K562 (cell line): ENCODE results near the gene KCNQ4. TPM values are rescaled to one million over a fixed set of nuclear protein-coding genes. Genes with fewer than 3 reads are reported as not detected.

Experiments
- ATAC-seq: fragments of 200-7000 bp; cut with Tn5 transposase; 3 replicates; pipeline ENCODE4 v1.9.1; 2020; ENCODE audit warnings: moderate library complexity
- BruUV-seq: library from RNA; stranded (reverse); fragments of 400-500 nt; replicated peaks from 2 replicates; lab custom pipeline; 2021; lab: Mats Ljungman, UMichigan
- CTCF ChIA-PET: fragments of 300-600 bp; formaldehyde crosslinking; extraction: SDS; loops from one replicate; lab custom pipeline; 2021; ENCODE audit warnings: low intra/inter-chr PET ratio; lab: Yijun Ruan, JAX
- POLR2A ChIA-PET: fragments of 300-600, 350-650 bp; sonication (Branson Sonifier 250); formaldehyde crosslinking; extraction: SDS; loops from one replicate; lab custom pipeline; 2021; ENCODE audit warnings: antibody characterized with exemption, inconsistent platforms; lab: Yijun Ruan, JAX
- DNase-seq, 4 experiments: peaks; one replicate each; pipeline versions ENCODE4 v3.0.0 to v3.0.0-alpha.2; 2011 to 2018; ENCODE audit warnings: low spot score in 3 of 4, mixed read lengths in 3 of 4; ENCODE audit errors: extremely low read depth in 1 of 4
- FAIRE-seq: peaks from 2 replicates; lab custom pipeline; 2011; peaks lifted over from hg19 to GRCh38; lab: Jason Lieb, UNC
- H2AFZ ChIP-seq: 2 replicates; pipeline ENCODE4 v1.6.0; 2011; ENCODE audit warnings: low read depth, low read length, control low read depth, inconsistent platforms
- H3K27ac ChIP-seq: fragments of 200-600 bp; 3 replicates; pipeline ENCODE4 v1.8.0; 2011; ENCODE audit warnings: low read depth, mild to moderate bottlenecking, control low read depth, inconsistent platforms, low read length, moderate library complexity, mixed read lengths; ENCODE audit errors: extremely low read depth
- H3K27me3 ChIP-seq, 2 experiments: fragments of 300-600 bp in 1 of 2; 2 replicates in 1 of 2; 3 replicates in 1 of 2; pipeline versions ENCODE4 v1.6.0 to v1.8.0; 2011; ENCODE audit warnings: inconsistent platforms in 2 of 2, low read length in 2 of 2, mild to moderate bottlenecking in 1 of 2, mixed read lengths in 1 of 2, moderate library complexity in 1 of 2; ENCODE audit not compliant: control insufficient read depth in 2 of 2, insufficient read depth in 2 of 2
- H3K36me3 ChIP-seq: fragments of 300-600 bp; 3 replicates; pipeline ENCODE4 v1.8.0; 2011; ENCODE audit warnings: mild to moderate bottlenecking, low read length, inconsistent platforms; ENCODE audit not compliant: control insufficient read depth, insufficient read depth
- H3K4me1 ChIP-seq, 2 experiments: fragments of 200-600 bp in 1 of 2; replicated peaks in 1 of 2; 2 replicates in 1 of 2; 3 replicates in 1 of 2; pipeline versions ENCODE4 v1.5.1 to v1.8.0; 2011; ENCODE audit warnings: inconsistent platforms in 2 of 2, low read length in 2 of 2, mild to moderate bottlenecking in 1 of 2, mixed read lengths in 1 of 2, moderate library complexity in 1 of 2; ENCODE audit not compliant: control insufficient read depth in 2 of 2, insufficient read depth in 2 of 2
- H3K4me2 ChIP-seq: 2 replicates; pipeline ENCODE4 v1.6.1; 2011; ENCODE audit warnings: low read length, control low read depth, inconsistent platforms, mixed read lengths; ENCODE audit not compliant: insufficient read depth
- H3K4me3 ChIP-seq: fragments of 200-600 bp; sonication (generic), shearing (Covaris generic); 2 replicates; pipeline ENCODE4 v1.5.1; 2016; ENCODE audit warnings: control low read depth, inconsistent platforms
- H3K79me2 ChIP-seq: fragments of 200-600 bp; 3 replicates; pipeline ENCODE4 v1.8.0; 2011; ENCODE audit warnings: low read length, inconsistent platforms; ENCODE audit not compliant: control insufficient read depth, insufficient read depth
- H3K9ac ChIP-seq, 2 experiments: 2 replicates each; pipeline versions ENCODE4 v1.6.0 to v1.6.1; 2011; ENCODE audit warnings: low read depth in 2 of 2, low read length in 2 of 2, control low read depth in 1 of 2, inconsistent platforms in 1 of 2, mild to moderate bottlenecking in 1 of 2, mixed read lengths in 1 of 2; ENCODE audit not compliant: insufficient read depth in 1 of 2
- H3K9me1 ChIP-seq: one replicate; pipeline ENCODE4 v1.6.0; 2011; ENCODE audit warnings: inconsistent platforms, mild to moderate bottlenecking, low read length, moderate library complexity; ENCODE audit not compliant: control insufficient read depth, insufficient read depth
- H3K9me3 ChIP-seq: replicated peaks from 2 replicates; pipeline ENCODE4 v1.5.1; 2011; ENCODE audit warnings: low read depth, low read length, inconsistent platforms; ENCODE audit not compliant: control insufficient read depth, insufficient read depth
- H4K20me1 ChIP-seq: replicated peaks from 2 replicates; pipeline ENCODE4 v1.6.1; 2011; ENCODE audit warnings: low read length, inconsistent platforms, mixed read lengths; ENCODE audit not compliant: control insufficient read depth, insufficient read depth
- JUN ChIP-seq, 2 experiments: sonication (generic) in 1 of 2; formaldehyde crosslinking in 1 of 2; IDR thresholded peaks; 2 replicates each; pipeline versions ENCODE4 v1.6.1 to v1.8.0; 2012 to 2022; ENCODE audit warnings: borderline replicate concordance in 2 of 2, mild to moderate bottlenecking in 2 of 2, improper control_type of control experiment in 1 of 2, low read depth in 1 of 2, low read length in 1 of 2, missing genetic modification reagents in 1 of 2
- JUND ChIP-seq, 2 experiments: IDR thresholded peaks; 2 replicates in 1 of 2; 3 replicates in 1 of 2; pipeline ENCODE4 v1.6.1; 2011; ENCODE audit warnings: borderline replicate concordance in 2 of 2, low read depth in 2 of 2, low read length in 2 of 2, improper control_type of control experiment in 1 of 2, missing biosample characterization in 1 of 2, missing genetic modification characterization in 1 of 2, missing genetic modification reagents in 1 of 2
- RB1 ChIP-seq: fragments of 450-650 bp; IDR thresholded peaks from 2 replicates; pipeline ENCODE4 v1.6.1; 2017; ENCODE audit warnings: low read depth, mild to moderate bottlenecking
- TFAM ChIP-seq: fragments of 250-450 bp; sonication (Bioruptor Pico); conservative IDR thresholded peaks from 2 replicates; pipeline ENCODE4 v1.5.0; 2021; ENCODE audit warnings: mild to moderate bottlenecking, moderate library complexity
- ZFP36 ChIP-seq: fragments of 150-350 bp; IDR thresholded peaks from 2 replicates; pipeline ENCODE4 v1.6.1; 2018; ENCODE audit warnings: low read length, low read depth; ENCODE audit not compliant: partially characterized antibody
- ZNF212 ChIP-seq: fragments of 450-650 bp; formaldehyde crosslinking; IDR thresholded peaks from 2 replicates; pipeline ENCODE4 v1.4.0; 2020; ENCODE audit warnings: mild to moderate bottlenecking
- whole genome bisulfite sequencing: fragments of 100-300 bp; shearing (Covaris generic); methylation state at CpG from one replicate; pipeline ENCODE4 v1.1.6; 2016; ENCODE audit warnings: low coverage, mixed read lengths; ENCODE audit not compliant: insufficient coverage; ENCODE audit errors: missing lambda C conversion rate; 5-methylcytosine and 5-hydroxymethylcytosine counted together
- in situ Hi-C: fragments of 300-500 bp; cut with MboI; formaldehyde crosslinking; loops from 4 replicates; pipeline ENCODE4 v1.15.0; 2018; ENCODE audit warnings: inconsistent platforms, mixed read lengths
- intact Hi-C: fragments of 100-400 bp; cut with micrococcal nuclease; formaldehyde crosslinking; loops from 2 replicates; pipeline ENCODE4 v1.14.2; 2022
- polyA plus RNA-seq, 8 experiments: library from polyadenylated mRNA; depleted of rRNA in 4 of 8; stranded (reverse) in 5 of 8; unstranded in 3 of 8; fragments of >200 nt; fragmentation: Nextera tagmentation in 2 of 8; fragmentation: Illumina TruSeq in 1 of 8; extraction: Ambion mirVana in 2 of 8; extraction: Trizol in 1 of 8; gene quantifications; 2 replicates each; pipeline versions ENCODE4 v1.2.1 to v1.2.3, GENCODE V29; 2011 to 2014; ENCODE audit warnings: inconsistent platforms in 1 of 8, missing spikeins in 1 of 8
- total RNA-seq, 7 experiments: library from RNA; depleted of rRNA in 6 of 7; stranded (reverse); fragments of >200 nt in 6 of 7; fragmentation: Illumina TruSeq in 2 of 7; extraction: Trizol in 2 of 7; gene quantifications; 2 replicates each; pipeline versions ENCODE4 v1.2.1 to v1.2.3, GENCODE V29; 2011 to 2021; ENCODE audit warnings: low replicate concordance in 1 of 7

The KCNQ4 gene
- total and polyA plus RNA-seq, 9 of the 15 experiments (the other 6 are each of a cell fraction or from before 2014, with no cell fraction given) = 0.07 to 4.1 (median 0.79) TPM

DNA sequence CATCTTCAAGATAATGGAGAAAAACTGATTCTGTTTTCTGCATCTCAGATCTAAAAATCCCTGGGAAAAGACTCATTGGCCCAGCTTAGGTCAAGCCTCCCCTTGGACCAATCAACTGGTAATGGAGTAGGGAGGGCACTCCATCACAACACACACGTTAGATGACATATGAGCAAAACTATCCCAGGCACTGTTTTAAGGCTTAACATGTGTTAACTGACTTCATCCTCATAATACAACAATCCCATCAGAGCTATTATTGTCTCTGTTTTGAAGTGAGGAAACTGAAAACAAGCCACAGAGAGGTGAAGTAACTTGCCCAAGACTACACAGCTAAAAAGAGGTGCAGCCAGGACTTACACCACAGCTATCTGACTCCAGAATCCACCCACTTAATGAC lies 93.3 kb downstream of the KCNQ4 start:
- no peak overlapping the region for H3K9ac ChIP-seq
- no peaks in the 10 kb centered on the region for H4K20me1 ChIP-seq
- H3K79me2 ChIP-seq = no peaks in the 10 kb centered on the region
- ATAC-seq = no peak
- peak overlapping the region; percentile 44; the same call in 2 of the 3 replicates for H3K27ac ChIP-seq
- no peak for FAIRE-seq
- H3K36me3 ChIP-seq = no peaks in the 10 kb centered on the region
- no peak overlapping the region for H3K4me2 ChIP-seq
- no peak overlapping the region for H3K4me3 ChIP-seq
- no peak for DNase-seq
- CTCF ChIA-PET = no interaction called here
- POLR2A ChIA-PET = interaction anchor here (0.6 to 5.0 kb wide), 11 partner anchors 8 to 370 kb away, joined by 3 to 16 read pairs (median 4); no protein-coding TSS in a partner anchor
- H3K4me1 ChIP-seq = peaks cover 29 to 37% of the 10 kb centered on the region in 2 experiments; a peak in 4 of 5 replicates
- H3K9me3 ChIP-seq = no peaks in the 10 kb centered on the region
- WGBS = 70% methylated on average over 1 of the region's 1 CpG
- H3K9me1 ChIP-seq = no peaks in the 10 kb centered on the region
- no TSS peak for BruUV-seq
- no peaks in the 10 kb centered on the region; a peak in 1 of 5 replicates for H3K27me3 ChIP-seq
- in situ Hi-C loops = no loop called here
- peak; percentile 35 for TF ChIP-seq ZFP36
- TF ChIP-seq TFAM (CRISPR knock-in tag) = no peak
- no peak for TF ChIP-seq JUND (IDR thresholded peaks at IDR 0.05; ENCODE audit: borderline replicate concordance, low read depth, low read length)
- 0 out of 3 replicates have a peak, but pooled peaks have one; percentile 0 for TF ChIP-seq JUND (tag; IDR thresholded peaks at IDR 0.05; ENCODE audit: borderline replicate concordance, low read depth, low read length)
- no peak for TF ChIP-seq ZNF212 (CRISPR knock-in tag)
- 0 out of 2 replicates have a peak, but pooled peaks have one; percentile 14 for TF ChIP-seq RB1
- no peak for TF ChIP-seq JUN (IDR thresholded peaks at IDR 0.05; ENCODE audit: borderline replicate concordance, low read depth, low read length)
- no peak for TF ChIP-seq JUN (CRISPR knock-in tag; IDR thresholded peaks at IDR 0.05; ENCODE audit: borderline replicate concordance)
- TF ChIP-seq, all 486 proteins: peak for 3
- intact Hi-C loops = no loop called here
- H2AFZ ChIP-seq = peak overlapping the region; percentile 73; the same call in 1 of the 2 replicates
